Renal cortical epithelial cell (primary cell): Measurements from ENCODE around the gene PRPF40A. TPM values are rescaled to one million over a fixed set of nuclear protein-coding genes. Genes with fewer than 3 reads are reported as not detected.
A peak's percentile ranks its signal among the peaks of the same experiment; 100 is the strongest.

Source experiments
- DNase-seq: peaks from one replicate; pipeline ENCODE4 v3.0.0-alpha.2; 2011; ENCODE audit warnings: low read depth
- total RNA-seq: library from RNA; depleted of rRNA; stranded (reverse); fragments of >200 nt; gene quantifications from 2 replicates; pipeline ENCODE4 v1.2.3, GENCODE V29; 2014

PRPF40A gene
- total RNA-seq, 1 donor from 2014 or later, result 152 TPM

DNA sequence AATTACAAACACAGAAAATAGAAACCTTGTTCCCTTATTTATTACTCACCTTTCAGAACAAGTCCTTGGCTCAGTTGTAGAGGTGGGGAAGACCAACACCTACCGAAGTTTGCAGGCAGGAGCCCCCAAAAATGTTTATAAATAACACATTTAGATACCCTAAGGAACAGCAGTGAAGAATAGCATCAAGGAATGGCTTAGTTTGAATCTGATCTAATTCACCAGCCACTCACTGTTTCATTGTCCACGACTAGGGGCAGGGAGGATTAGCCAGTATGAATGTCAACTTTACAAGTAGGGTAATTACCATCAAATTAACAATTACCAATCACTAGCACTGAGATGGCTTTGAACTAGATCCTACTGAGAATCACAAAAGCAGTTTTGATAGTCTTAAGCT is 65.4 kb downstream of the PRPF40A start:
- DNase-seq, result no peak

DNA sequence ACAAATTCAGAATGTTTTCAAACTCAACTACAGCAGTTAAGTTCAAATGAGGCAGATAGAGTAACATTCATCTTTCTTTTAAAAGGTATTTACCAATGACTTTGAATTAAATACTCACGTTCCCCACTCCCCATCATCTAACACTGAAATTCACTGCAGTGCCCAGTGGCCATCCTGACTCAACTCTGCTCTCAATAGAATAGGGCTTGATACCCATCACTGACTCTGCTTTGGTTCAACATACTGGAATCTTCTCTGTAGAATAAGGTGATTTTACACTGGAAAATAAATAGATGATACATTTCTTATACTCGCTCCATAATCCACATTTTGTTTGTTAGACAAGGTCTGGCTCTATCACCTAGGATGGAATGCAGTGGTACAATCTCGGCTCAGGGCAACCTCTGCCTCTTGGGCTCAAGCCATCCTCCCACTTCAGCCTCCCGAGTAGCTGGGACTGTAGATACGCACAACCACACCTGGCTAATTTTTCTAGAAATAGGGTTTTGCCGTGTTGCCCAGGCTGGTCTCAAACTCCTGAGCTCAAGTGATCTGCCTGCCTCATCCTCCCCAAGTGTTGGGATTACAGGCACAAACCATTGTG is 66.4 kb downstream of the PRPF40A start:
- no peak for DNase-seq

DNA sequence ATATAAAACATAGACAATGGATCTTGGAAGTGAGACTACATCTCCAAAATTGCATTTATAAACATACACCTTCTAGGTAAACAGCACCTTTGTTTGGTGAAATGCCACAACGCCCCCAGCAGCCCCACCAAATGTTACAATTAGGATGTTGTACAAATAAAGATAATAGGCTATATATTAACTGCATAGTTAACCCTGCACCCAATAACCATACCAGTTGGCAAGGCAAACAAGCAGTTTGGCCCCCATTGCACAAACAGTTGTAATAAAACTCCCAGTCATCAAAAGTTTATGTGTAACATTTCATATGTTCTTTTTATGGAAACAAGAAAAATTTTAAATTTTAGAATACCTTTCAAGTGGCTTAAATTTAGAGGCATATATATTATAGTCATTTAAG is 67.3 kb downstream of the PRPF40A start:
- DNase-seq, result no peak

GRCh38 chr2:152648336-152648735 is 68.9 kb downstream of the PRPF40A start:
- peak; percentile 31 for DNase-seq

- DNase-seq, result no peak
Observed at GRCh38 chr2:152647552-152647951, 69.7 kb downstream of the PRPF40A start.

DNA sequence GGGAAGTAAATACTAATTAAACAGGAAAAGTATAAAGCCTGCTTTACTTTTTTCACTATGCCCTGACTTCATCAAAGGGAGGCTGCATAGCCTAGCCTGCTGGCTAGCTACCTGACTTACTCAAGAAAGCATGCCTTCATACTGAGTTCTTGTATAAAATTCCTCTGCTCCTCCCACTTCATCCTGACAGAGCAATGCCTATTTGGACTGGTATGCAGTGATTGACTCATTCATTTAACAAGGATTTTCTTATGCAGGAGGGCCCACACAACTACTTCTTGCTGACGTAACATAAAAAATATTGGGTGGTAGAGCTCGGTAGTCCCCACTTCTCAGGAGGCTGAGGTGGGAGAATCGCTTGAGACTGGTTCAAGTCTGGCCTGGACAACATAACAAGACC is 70.5 kb downstream of the PRPF40A start:
- peak; percentile 88 for DNase-seq

- no peak for DNase-seq
Observed at GRCh38 chr2:152646264-152646663, 71.0 kb downstream of the PRPF40A start.

DNA sequence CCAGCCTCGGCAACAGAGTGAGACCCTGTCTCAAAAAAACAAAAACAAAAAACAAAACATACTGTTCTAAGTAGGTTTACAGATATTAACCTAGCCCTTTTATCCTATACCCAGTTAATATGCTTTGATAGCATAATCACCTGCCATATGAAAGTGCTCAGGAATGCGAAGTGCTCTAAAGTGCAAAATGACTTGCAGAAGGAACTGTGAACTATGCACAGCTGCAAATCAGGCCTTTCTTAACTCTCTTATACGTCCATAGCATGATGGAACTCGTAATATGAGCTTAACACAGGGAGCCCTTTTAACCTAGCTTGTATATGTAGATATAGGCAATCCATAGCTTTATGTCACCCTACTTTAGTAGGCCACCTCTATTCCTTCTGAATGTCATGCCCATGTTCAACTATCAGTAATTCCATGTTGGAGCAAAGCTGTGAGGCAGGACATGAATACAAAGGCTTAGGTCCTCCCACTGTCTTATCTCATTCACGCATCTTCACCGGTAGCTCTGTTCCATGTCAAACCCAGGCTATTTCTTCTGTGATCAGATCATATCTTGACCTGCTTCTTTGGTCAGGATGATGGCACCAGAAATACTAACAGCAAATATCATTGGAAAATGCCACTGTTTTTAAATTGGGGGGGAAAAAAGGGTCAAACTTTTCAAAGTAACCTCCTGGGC is 72.9 kb downstream of the PRPF40A start:
- no peak for DNase-seq

DNA sequence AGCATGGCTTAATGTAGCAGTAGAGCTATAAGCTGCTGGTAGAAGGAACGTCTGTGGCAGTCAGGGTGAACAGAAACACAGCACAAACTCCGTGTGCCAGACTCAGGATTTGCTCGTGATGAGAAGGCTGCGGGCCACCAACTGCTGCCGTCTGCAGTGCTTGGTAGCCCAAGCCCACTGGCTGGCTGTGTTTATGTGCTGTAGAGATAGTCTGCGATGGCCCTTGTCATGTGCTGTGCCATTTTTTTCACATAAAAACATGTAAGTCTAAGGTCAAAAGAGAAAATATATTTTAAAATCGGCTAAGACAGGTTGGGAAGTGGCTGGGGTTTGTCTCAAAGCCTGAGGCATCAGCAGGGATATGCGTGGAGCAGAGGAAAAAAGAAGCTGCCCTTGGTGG is 78.7 kb downstream of the PRPF40A start:
- no peak for DNase-seq

- DNase-seq, result no peak
Observed at GRCh38 chr2:152638056-152638455, 79.2 kb downstream of the PRPF40A start.

GRCh38 chr2:152637251-152637650 is 80.0 kb downstream of the PRPF40A start:
- DNase-seq, result no peak

DNA sequence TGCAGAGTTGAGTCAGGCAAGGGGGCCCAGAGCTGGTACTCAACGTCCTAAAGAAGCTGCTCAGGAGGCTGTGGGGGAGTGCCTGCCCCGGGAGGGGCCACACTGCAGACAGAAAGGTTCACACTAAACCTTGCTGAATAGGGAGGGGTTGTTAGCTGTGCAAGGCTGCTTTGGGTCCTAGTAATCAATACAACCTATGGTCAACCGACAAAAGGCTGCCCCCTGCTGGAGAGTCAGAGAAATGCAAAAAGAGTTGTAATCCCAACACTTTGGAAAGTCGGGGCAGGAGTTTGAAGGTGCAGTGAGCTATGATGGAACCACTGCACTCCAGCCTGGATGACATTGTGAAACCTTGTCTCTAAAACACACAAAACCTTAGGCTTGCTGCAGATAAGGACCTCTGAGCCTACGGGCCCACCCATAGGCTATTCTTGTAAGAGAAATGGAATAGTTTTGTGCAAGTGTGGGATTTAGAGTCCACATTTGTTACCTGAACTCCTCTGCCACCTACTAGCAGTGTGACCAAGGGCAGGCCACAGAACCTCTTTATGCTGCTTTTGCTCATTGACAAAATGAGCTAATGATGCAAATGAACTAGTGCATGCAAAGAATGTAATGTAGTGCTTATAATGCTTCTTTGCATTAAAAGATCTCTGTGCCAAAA is 81.5 kb downstream of the PRPF40A start:
- DNase-seq, result peak; percentile 41

GRCh38 chr2:152632736-152633135 is 84.5 kb downstream of the PRPF40A start:
- no peak for DNase-seq

DNA sequence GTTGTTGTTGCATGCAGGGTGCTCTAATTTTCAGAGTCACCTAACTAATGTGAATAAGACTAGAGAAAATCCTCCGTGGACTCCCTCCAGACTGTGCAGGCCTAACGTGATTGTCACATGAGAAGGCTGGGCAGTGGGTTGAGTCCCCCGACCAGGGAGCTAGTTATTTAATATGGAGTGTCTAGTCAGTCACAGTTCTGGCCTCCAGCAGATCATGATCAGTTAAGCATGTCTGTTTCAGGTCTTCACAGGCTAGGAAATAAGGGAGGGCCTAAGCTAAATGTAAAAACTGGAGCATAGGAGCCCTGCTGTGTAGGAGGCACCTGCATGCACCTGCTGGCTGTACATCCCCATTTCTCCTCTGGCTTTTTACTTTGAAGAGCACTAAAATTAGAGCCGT is 86.8 kb downstream of the PRPF40A start:
- no peak for DNase-seq

DNA sequence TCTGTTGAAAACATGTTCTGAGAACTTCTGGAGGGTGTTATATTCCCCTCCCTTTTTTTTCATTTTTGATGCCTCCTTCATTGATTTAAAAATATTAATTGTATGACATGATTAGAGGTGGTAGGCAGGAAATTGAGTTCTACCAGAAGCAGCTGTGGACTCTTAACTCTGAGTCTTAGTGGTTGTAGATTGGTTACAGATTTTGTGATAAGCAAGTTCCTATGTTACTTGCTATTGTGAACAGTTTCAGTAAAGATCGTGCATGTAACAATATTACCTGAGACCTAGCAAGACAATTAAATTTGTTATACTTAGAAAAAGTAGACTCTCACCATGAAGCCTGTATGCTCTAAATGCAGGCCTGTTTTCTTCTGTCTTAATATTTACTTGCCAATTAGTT is 88.1 kb downstream of the PRPF40A start:
- DNase-seq, result no peak

DNA sequence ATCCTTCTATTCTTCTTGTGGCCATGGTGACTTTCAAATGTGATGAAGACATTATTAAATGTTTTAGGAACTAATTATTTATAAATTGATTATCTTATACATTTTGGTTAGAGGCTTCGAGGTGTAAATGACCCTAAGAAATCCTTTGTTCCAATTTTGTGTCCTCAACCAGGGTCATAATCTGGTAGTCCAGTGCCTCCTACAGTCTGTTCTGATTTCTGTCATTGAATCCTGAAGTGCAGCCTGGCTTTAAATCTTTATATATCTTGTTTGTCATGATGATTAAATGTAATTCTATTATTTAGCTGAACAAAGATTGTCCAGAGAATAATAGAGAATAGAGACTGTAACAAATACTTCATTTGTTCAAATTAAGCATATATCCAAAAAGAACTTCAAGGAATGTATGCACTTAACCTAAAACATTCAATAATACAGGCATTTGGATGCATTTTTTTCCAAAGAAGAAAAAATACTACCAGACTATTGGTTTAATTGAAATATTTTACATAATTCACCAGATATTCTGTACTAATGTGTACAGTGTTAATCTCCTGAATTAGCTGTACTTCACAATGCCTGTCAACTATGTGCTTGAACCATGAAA is 89.8 kb downstream of the PRPF40A start:
- peak; percentile 47 for DNase-seq

DNA sequence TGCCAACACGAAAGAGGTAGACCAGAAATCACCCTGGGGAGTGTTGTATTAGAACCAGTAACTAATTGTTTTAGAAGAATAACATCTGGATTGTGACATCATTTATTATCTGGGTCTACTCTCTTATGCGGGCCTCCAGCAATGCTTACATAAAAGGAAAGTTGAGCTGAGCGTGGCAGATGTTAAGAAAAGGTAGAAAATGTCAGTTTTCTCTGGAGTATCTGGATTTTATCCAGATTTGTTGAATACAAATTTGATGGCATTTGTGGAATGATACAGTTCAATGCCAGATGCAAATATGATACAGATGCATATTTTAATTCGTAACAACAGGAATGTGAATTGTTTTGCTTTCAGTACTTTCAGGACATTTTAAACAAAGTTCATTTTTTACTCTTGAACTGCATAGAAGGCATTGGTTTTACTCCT is 90.3 kb downstream of the PRPF40A start:
- no peak for DNase-seq

GRCh38 chr2:152624805-152625204 is 92.5 kb downstream of the PRPF40A start:
- DNase-seq, result no peak

DNA sequence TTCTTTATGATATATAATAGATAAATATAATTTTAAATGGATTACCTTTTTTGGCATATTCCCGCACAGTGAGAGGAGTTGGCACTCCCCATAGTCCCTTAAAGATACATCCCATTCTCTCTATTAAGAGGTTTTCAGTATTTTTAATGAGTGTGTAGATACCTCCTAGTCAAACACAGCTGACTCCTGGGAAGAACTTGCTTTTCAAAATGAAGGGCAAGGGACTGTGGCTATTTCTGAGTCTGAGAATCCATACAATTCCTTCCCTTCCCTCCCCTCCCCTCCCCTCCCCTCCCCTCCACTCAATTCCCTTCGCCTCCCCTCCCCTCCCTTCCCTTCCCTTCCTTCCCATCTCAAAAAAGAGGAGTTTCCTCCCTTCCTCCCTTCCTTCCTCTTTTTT is 93.5 kb downstream of the PRPF40A start:
- DNase-seq, result no peak

DNA sequence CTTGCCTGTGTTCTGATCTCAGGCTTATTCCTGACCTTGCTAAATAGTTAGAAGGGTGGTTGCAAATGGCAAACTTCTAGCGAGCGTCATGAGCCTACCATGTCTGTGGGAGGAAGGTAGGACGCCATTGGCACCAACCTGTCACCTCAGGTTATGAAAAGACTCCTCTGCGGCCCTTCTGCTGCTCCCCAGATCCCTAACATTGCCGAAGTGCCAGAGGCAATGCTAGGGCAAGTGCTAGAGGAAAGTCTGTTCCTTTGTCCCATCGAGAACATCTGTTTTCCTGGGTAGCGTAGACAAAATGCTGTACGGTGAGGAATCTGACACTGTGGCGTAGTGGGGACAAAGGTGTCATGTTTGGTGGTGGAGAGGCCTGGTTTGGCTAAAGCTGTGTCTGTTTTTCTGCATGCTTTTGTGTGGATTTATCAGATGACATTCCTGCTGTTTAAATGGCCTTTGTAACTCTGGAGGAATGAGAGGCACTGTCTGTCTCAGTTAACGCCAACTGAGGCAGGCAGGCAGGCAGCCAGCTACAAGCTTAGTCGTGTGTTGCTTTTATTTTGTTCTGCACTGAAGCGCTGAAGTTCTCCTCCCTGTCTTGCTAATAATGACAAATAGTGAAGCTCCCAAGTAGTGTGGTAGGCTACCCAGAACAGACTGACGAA is 94.1 kb downstream of the PRPF40A start:
- DNase-seq, result no peak

- DNase-seq, result no peak
Observed at GRCh38 chr2:152622219-152622618, 95.0 kb downstream of the PRPF40A start.

GRCh38 chr2:152620985-152621384 is 96.3 kb downstream of the PRPF40A start:
- no peak for DNase-seq
